Mesenteric fat pad (tissue), 1 donor: ENCODE results near the gene EPS15. TPM values are rescaled to one million over a fixed set of nuclear protein-coding genes. Genes with fewer than 3 reads are reported as not detected.
"Not testable (repeated sequence)": the region's sequence is repeated elsewhere in the genome, so short reads cannot be mapped to it uniquely, and the experiment has no call there.

ENCODE experiments used
- DNase-seq: peaks from one replicate; pipeline ENCODE4 v3.0.0-alpha.2; 2020; ENCODE audit warnings: low spot score
- total RNA-seq: library from RNA; stranded (reverse); fragmentation: NEBNext Ultra II Directional; extraction: Animal tissue kit (Norgen Biotek cat#: 25700); gene quantifications from one replicate; pipeline ENCODE4 v1.2.1, GENCODE V29; 2021
- donor health status: DM: yes; HTN: yes; CAD: no.

The EPS15 gene
- total RNA-seq, 1 donor from 2014 or later, result 98.9 TPM

DNA sequence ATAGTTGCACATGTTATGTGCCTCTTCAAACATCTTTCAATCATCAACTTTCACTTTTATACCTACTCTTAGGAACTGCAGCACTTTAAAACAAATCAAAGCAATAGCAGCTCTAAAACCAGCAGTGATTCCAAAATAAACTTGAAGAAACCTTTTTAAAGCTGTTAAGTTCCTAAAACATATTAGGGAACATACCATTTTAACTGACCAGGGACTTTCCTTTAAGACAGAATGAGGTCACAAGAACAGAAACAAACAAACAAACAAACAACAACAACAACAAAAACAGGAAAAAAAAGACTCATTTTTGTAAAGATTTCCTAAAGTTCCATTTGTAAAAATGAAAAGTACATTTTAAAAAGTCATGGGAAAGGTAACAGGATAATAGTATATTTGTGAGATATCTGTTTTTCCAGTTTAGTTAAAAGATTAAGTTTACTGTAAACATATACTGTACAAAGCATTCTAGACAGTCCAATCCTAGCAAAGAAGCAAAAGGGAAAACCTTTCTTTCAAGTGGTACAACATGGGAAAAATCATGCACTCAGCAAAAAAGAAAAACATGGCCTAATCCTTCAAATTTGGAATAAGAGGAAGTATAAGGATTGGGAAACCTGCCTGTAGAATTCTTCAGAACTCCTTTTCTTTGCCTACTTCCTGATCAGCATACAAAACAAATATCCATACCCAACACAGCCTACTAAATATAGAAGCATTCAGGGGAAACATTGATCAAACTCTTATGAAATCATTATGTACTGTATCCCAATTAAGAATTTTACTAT lies 45.5 kb downstream of the EPS15 start:
- DNase-seq, result no peak

DNA sequence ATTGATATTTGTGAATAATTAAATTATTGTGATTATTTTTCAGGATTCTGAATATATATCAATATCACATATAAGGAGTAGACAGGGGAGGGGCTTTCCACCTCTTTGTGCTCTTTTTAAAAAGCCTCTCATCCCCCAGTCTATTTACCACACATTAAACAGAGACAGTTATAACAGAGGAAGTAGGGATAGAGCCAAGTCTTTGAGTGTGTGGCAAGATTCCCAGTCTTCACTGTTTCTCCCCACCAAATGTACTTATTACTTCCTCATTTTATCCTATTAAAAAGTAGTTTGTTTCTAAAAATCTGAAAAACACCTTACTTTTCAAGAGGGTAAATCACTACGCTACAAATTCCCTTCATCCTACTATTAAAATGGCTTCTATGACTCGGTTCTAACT lies 46.7 kb downstream of the EPS15 start:
- DNase-seq, result no peak

DNA sequence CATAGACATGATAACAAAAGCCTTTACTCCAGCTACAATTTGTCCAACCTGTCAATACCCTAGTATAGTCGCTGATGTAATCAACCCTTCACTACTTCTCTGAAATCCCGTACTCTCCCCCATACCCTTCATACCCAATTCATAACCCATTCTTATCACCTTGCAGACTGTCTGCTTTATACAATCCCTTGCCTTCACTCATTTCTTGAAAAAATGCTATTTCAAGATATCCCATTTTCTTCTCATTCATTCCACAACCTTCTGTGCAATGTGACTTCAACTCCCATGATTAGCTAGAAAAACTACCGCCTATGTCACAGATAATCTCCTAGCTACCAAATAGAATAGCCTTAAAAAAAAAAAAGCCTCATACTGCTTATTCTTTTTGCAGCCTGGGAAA lies 49.5 kb downstream of the EPS15 start:
- no peak for DNase-seq

DNA sequence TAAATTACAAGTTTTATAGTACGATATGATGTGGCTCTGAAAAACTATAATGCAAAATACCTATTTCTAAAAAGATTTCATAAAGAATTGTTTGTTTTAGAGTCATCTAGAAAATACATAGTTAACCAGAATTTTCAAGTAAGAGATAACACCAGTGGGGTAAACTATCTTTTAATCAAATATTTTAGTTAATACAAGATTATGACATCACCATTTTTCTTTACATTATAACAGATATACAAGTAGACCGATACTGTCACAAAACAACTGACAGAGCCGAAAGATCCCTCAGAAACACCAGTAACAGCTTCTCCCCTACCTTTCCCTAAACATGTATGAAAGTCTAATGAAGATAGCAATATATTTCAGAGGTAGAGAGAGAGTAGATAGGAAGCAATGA lies 54.2 kb downstream of the EPS15 start:
- no peak for DNase-seq

DNA sequence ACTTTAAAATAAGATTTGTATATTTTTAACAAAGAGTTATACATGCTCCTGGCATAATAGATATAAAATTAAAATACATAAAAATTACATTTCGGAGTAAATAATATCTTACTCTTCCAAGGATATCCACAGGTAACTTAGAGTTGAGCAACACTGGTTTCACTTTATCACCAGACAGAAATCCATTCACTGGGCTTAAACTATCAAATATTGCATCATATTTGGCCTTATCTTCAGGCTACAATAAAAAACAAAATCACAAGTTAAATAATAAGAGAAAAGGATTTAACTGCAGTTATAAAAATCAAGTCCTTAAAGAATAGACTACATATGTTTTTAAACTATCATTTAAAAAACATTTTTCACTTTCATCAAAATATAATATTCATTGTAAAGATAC lies 55.5 kb downstream of the EPS15 start:
- DNase-seq, result no peak

DNA sequence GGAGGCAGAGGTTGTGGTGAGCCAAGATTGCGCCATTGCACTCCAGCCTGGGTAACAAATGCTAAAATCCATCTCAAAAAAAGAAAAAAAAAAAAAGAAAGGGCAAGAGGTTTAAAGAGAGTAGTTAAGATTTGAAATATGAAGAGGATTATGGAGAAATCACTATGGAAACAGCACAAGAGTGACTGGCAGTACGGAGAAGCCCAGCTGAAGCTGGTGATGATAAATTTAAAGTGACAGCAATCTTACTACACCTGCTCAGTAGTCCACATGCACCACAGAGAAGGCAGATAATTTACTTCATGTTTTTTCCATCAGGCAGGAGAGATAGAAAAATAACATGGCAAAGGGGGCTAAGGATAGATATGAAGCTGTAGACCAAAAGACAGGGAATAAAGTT lies 56.8 kb downstream of the EPS15 start:
- not testable (repeated sequence) for DNase-seq

DNA sequence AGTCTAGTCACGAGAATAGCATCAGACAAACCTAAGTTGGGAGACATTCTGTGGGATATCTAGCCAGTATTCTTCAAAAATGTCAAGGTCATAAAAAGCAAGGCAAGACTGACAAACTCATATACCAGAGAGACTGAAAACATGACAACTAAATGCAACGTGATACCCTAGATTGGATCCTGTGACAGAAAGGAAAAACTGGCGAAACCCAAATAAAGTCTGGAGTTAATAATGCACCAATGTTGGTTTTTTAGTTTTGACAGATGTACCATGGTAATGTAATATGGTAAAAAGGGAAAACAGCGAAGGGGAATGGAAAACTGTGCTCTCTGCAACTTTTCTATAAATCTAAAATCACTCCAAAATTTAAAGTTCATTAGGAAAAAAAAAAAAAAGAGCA lies 64.5 kb downstream of the EPS15 start:
- DNase-seq, result no peak

DNA sequence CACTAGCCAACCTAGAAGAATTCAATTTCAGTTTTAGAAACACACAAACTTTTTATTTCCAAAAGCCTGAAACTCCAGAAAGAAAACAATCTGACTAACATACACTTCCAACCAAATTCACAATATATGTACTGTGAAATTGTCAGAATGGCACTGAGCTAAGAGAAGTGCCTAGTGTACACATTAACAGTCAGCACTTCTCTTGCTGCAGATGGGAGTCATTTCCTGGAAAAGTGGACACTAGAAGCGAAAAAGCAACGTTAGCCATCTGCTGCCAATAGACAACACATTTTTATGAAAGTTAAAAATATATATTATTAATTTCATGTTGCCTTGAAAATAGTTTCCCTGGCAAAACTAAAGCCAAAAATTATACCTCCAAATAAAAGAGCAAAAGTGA lies 66.1 kb downstream of the EPS15 start:
- DNase-seq, result no peak

DNA sequence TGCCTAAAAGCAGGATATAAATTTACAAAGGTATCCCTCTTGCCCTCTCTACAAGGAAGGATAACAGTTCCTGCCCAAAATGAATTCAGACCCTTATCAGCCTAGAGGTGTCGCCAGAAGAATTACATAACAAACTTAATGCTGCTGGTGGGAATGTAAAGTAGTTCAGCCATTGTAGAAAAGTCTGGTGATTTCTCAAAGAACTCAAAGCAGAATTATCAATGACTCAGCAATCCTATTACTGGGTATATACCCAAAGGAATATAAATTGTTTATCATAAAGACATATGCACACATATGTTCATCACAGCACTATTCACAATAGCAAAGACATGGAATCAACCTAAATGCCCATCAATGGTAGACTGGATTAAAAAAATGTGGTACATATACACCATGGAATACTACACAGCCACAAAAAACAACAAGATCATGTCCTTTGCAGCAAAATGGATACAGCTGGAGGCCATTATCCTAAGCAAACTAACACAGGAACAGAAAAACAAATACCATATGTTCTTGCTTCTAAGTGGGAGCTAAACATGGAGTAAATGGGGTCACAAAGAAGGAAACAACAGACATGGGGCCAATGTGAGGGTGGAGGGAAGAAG lies 70.1 kb downstream of the EPS15 start:
- not testable (repeated sequence) for DNase-seq

DNA sequence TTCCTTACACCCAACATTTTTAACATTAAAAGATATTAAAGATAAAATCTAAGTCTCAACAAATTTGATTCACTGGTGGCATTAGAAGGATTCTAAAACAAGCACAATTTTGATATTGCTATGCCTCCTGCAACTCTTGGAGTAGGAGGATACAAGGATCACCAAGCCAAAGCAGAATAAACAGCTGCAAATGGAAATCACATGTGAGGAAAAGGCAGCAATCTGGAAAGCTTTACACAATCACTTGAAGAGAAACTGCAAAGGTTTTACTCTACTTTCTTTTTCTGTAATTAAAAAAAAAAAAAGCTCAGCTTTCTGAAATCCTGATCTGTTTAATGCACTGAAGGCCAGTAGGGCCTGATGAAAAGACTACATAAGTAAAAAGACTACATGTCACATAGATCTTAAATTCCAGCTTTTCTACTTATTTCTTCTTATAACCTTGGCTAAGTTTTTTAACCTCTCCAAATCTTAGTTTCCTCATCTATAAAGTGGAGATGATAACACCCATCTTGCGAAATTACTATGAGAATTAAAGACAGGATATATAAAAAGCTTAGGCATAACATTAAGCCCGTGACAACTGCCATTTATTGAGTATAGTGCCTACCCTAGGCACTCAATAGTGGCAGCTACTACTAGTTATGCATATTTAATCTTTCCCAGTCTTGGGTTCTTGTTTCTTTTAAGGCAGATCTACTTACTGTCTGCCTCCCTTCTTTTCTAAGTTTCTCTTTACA lies 73.5 kb downstream of the EPS15 start:
- DNase-seq, result no peak

DNA sequence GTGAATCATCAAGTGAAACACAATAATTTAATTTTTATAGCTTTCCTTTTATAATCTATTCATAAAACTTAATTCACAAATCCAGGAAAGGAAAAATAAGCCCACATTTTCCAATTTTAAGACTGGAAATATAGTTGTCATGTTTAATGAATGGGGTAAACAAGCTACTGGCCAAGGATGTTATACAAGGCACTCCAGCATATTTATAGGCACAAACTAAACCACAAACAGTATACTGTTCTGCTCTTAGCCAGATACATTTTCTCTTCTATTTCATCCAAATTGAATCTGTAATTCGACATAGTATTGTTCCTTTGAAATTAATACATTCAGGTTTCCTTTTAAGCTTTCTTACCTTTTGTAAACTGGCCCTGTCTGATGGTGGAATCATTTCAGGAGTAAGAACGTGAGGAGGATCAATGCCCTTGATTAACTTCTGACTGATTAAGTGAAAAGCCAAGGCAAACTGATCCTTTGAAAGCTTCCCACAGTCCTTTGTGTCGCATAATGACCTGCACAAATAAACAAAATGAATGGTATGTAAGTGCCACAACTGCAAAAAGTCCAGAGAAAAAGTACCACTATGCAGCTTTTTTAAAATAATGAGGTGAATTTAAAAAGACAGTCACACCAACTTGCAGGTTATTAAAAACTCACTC lies 74.4 kb downstream of the EPS15 start:
- no peak for DNase-seq

DNA sequence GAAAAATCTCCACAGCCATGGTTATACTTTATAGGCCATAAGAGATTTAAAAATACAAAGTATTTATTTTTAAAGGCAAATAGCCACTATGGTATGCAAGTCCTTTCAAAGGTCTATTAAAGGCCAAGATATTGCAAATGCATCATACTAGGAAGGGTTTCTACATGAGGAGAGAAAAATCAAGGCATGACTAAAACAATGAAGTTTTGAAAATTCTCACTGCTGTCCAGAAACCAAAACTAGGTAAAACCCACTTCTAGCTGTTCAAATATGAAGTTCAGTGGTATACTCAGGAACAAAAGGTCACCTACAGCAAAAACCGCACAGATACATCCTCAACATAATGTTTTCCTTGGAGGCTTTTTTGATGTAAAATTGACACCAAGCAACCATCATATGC lies 75.0 kb downstream of the EPS15 start:
- no peak for DNase-seq

DNA sequence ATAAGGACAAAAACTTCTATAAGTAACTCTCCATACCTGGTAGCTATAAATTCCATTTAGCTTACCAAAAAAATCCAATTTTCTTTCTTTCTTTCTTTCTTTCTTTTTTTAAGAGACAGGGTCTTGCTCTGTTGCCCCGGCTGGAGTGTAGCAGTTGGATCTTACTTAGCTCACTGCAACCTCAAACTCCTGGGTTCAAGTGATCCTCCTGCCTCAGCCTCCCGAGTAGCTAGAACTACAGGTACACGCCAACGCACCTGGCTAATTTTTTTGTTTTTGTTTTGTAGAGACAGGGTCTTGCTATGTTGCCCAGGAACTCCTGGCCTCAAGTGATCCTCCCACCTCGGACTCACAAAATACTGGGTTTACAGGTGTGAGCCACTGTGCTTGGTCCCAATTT lies 75.5 kb downstream of the EPS15 start:
- DNase-seq, result no peak

DNA sequence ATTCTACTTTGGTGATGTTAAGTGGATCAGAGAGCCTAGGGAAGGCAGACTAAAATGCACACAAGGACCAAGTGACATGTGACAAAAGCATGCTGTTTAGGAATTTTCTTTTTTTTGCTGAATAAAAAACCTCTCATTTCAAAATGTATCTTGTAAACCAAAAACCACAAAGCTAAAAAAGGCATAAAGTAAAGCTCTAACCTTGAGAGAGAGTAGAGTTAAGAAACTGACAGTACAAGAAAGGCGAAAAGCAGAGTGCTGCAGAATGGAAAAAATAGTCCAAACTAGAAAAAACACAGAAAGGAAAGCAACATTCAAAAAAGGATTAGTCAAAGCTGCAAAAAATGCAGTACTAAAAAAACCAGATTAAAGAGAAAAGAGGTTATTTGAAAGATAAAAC lies 76.5 kb downstream of the EPS15 start:
- no peak for DNase-seq

DNA sequence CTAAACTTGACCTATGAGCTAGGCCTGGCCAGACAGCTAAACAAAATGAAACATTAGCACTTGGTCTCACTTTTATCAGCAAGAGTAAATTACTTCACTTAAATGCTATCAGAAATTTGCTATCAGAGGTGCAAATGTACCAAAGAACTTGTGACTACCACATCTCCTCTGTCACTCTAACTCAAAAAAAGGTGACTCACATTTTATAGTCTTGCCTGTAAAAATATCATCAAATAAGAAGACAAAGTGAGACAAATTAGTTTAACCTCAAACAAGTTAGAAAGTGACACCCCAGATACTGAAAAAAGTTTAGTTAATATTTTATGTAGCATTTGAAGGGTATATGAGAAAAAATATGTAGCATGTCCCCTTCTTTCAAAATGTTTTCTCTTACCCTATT lies 76.9 kb downstream of the EPS15 start:
- no peak for DNase-seq

DNA sequence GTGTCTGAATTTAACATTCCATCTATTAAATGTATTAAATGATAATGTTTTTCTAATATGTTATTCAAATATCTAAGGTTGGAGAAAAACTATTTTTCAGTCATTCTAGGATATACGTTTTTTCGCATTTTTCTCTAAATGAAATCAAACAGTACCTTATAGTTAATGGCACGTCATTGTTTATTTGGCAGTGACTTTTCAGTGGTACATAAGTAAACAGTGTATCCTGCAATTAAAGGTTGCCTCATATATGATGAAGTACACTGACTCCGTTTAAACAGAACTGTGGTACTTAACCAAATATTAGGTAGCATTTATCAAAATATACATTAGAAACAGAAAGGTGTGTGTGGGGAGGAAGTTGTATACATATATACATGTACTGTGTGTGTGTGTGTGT lies 79.2 kb downstream of the EPS15 start:
- DNase-seq, result no peak

DNA sequence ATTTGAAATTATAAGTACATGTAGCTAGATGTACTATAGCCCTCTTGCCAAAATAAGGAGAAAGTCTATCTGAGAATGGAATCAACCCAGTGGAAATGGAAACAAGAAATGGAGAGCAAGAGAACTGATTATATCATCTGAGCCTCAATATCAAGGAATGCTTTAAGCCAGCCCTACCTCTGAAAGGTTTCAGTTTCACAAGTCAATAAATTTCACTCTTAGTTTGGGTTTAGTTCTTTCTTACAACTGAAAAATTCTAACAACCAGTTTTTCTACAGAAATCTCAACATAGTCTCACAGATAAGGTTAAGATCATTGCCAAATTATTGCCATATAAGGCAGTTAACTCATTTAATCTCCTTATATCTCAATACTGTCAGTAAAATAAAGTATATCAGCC lies 80.0 kb downstream of the EPS15 start:
- DNase-seq, result no peak

DNA sequence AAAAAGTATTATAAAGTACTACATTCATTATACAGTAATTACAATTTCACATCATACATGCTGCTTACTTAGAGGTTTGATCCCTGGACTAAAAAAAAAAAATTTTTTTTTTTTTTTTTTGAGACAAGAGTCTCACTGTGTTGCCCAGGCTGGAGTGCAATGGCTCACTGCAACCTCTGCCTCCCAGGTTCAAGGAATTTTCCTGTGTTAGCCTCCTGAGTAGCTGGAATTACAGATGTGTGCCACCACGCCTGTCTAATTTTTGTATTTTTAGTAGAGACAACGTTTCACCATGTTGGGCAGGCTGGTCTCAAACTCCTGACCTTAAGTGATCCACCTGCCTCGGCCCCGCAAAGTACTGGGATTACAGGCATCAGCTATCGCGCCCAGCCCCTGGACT lies 81.7 kb downstream of the EPS15 start:
- not testable (repeated sequence) for DNase-seq

DNA sequence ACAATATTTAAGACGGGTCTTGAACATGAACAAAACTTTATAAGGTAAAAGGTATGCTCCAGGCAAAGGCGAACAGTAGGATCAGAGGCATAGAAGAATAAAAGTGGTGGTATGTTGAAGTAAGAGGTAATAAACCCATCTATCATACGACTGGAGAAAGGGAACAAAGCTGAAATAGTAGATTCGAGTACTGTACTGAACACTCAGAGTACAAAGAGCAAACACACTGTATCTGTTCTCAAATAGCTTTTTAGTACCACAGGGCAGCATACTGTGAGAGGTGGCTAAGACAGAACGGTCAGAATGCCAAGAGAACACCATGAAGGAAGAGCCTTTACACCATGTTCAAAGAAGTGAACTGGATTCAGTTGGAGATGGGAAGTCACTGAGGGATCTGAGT lies 83.2 kb downstream of the EPS15 start:
- DNase-seq, result no peak

DNA sequence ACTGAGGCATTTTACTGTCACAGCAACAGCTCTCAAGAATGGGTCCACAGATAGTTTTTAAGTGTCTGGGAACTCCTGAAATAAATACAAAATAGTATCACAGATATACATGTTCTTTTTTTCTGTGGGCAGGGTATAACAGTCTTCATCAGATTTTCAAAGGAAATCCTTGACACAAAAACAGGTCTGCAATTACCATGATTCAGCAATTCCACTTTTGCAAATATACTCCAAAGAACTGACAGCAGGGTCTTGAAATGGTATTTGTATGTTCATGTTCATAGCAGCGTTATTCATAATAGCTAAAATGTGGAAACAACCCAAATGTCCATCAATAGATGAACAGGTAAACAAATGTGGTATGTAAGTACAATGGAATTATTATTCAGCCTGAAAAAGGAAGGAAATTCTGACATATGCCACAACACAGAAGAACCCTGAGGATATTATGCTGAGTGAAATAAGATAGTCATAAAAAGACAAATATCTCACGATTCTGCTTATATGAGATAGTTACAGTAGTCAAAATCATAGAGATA lies 85.0 kb downstream of the EPS15 start:
- no peak for DNase-seq

DNA sequence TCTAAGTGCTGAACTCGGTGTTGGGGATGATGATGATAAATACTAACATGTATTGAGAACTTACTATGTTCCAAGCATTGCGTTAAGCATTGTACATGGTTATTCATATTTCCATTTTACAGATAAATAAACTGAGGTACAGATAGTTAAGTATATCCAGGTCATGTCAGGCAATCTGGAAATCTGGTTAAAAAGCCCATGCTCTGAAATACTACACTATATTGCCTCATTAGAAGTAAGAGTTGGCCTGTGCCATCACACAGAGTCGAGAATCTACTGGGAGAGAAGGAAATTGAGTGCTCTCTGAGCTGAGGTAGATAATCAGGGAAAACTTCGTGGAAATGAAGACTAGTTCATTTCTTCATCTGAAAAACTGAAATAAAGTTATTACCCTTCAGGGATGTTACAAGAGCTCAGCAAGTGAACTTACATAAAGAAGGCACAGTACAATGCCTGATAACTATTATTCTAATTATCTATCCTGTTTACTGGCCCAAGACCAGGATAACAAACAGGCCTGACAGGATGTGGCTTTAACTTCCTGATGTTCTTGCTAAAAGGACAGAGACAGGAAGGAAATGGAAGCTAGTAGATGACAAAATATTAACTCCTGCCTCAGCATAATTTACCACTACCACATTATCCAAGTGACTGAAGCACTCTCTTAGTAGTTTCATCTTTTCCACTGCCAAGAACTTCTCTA lies 85.6 kb downstream of the EPS15 start:
- DNase-seq, result no peak
